ENCODE results near the gene RAF1. TPM values are rescaled to one million over a fixed set of nuclear protein-coding genes. Genes with fewer than 3 reads are reported as not detected.

The RAF1 gene
- total RNA-seq, 1 experiment from 2014 or later: 130 TPM

DNA sequence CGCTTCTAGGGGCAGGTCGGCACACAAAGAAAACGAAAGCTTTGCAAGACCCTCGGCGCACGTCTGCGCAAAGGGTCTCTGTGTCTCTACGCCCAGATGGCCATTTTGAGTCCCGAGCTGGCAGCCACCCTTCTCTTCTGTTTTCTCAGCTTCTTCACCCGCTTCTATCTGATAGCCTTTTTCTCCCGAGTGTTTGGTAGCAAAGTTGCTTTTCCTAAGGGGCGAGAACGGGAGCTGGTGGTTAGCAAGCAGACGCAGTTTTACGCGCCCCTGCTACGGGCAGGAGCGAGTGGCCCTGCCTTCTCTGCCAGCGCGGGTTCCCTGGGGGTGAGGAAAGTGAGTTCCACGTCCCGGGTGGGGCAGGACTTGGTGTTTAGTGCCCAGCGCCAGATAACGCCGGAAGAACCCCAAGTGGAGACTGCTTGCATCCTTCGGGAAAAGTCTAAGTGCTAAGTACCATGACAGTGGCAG, 110.0 kb downstream of the RAF1 start:
- H3K4me3 ChIP-seq (ENCODE audit: low read depth, low read length, poor library complexity, severe bottlenecking): peak overlapping the region; percentile 47
- peak overlapping the region; percentile 87 for H3K27ac ChIP-seq (ENCODE audit: low read depth, low read length, poor library complexity, severe bottlenecking)
- no peaks in the 10 kb centered on the region for H3K27me3 ChIP-seq (replicated peaks; ENCODE audit: insufficient read depth, low read depth, low read length, poor library complexity)
- BruUV-seq (replicated peaks): no TSS peak
- TF ChIP-seq EZH2 (IDR thresholded peaks at IDR 0.05; ENCODE audit: borderline replicate concordance, low read depth, low read length, poor library complexity, severe bottlenecking) (no peak), CTCF (conservative IDR thresholded peaks at IDR 0.05; ENCODE audit: low read depth, low read length) (no peak)
- H3K9me3 ChIP-seq (ENCODE audit: low read depth, low read length, poor library complexity, severe bottlenecking): no peaks in the 10 kb centered on the region
- POLR2A ChIA-PET (ENCODE audit: low non-redundant PET): interaction anchor here (0.6 kb wide), 1 partner anchor 43 kb away, joined by 6 read pairs; no protein-coding TSS in a partner anchor
- no peaks in the 10 kb centered on the region for H3K36me3 ChIP-seq (ENCODE audit: insufficient read depth, low read length, poor library complexity, severe bottlenecking)
- CTCF ChIA-PET: no interaction called here
- DNase-seq (ENCODE audit: low spot score): peak; percentile 82
- H3K4me1 ChIP-seq (ENCODE audit: insufficient read depth, low read length, poor library complexity, severe bottlenecking): peaks cover 10% of the 10 kb centered on the region
- intact Hi-C loops (cut with micrococcal nuclease; ENCODE audit: unreplicated experiment): no loop called here

DNA sequence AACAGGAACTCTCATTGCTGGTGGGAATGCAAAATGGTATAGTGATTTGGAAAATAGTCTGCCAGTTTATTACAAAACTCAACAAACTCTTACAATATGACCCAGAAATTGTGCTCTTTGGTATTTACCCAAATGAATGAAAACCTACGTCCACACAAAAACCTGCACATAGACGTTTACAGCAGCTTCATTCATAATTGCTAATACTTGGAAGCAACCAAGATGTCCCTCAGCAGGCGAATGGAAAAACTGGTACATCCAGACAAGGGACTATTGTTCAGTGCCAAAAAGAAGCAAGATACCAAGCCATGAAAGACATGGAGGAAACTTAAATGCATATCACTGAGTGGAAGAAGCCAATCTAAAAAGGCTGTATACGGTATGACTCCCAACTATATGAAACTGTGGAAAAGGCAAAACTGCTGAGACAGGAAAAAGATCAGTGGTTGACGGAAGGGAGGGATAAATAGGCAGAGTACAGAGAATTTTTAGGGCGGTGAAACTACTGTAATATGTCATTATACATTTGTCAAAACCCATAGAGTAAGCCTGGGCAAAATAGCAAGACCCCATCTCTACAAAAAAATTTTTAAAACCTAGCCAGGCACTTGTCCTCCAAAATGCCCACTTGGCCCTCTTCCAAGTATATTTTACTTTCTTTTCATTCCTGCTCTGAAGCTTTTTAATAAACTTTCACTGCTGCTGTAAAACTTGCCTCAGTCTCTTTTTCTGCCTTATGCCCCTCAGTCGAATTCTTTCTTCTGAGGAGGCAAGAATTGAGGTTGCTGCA, 113.8 kb downstream of the RAF1 start:
- Histone ChIP-seq H3K27me3 (replicated peaks; ENCODE audit: insufficient read depth, low read depth, low read length, poor library complexity) (no peaks in the 10 kb centered on the region), H3K9me3 (ENCODE audit: low read depth, low read length, poor library complexity, severe bottlenecking) (no peaks in the 10 kb centered on the region), H3K36me3 (ENCODE audit: insufficient read depth, low read length, poor library complexity, severe bottlenecking) (no peaks in the 10 kb centered on the region), H3K4me1 (ENCODE audit: insufficient read depth, low read length, poor library complexity, severe bottlenecking) (no peaks in the 10 kb centered on the region), H3K4me3 (ENCODE audit: low read depth, low read length, poor library complexity, severe bottlenecking) (no peak overlapping the region), H3K27ac (ENCODE audit: low read depth, low read length, poor library complexity, severe bottlenecking) (no peak overlapping the region)
- POLR2A ChIA-PET (ENCODE audit: low non-redundant PET): no interaction called here
- intact Hi-C loops (cut with micrococcal nuclease; ENCODE audit: unreplicated experiment): no loop called here
- DNase-seq (ENCODE audit: low spot score): no peak
- no TSS peak for BruUV-seq (replicated peaks)
- CTCF ChIA-PET: no interaction called here
- no peak for TF ChIP-seq EZH2 (IDR thresholded peaks at IDR 0.05; ENCODE audit: borderline replicate concordance, low read depth, low read length, poor library complexity, severe bottlenecking)
- TF ChIP-seq CTCF (conservative IDR thresholded peaks at IDR 0.05; ENCODE audit: low read depth, low read length): no peak

- no TSS peak for BruUV-seq (replicated peaks)
- POLR2A ChIA-PET (ENCODE audit: low non-redundant PET): no interaction called here
- H3K9me3 ChIP-seq (ENCODE audit: low read depth, low read length, poor library complexity, severe bottlenecking): no peaks in the 10 kb centered on the region
- no peaks in the 10 kb centered on the region for H3K36me3 ChIP-seq (ENCODE audit: insufficient read depth, low read length, poor library complexity, severe bottlenecking)
- TF ChIP-seq EZH2 (IDR thresholded peaks at IDR 0.05; ENCODE audit: borderline replicate concordance, low read depth, low read length, poor library complexity, severe bottlenecking) (no peak), CTCF (conservative IDR thresholded peaks at IDR 0.05; ENCODE audit: low read depth, low read length) (no peak)
- no peaks in the 10 kb centered on the region for H3K4me1 ChIP-seq (ENCODE audit: insufficient read depth, low read length, poor library complexity, severe bottlenecking)
- intact Hi-C loops (cut with micrococcal nuclease; ENCODE audit: unreplicated experiment): no loop called here
- no peak within 1 kb of the TSS for H3K4me3 ChIP-seq (ENCODE audit: low read depth, low read length, poor library complexity, severe bottlenecking)
- CTCF ChIA-PET: no interaction called here
- H3K27ac ChIP-seq (ENCODE audit: low read depth, low read length, poor library complexity, severe bottlenecking): no peak within 1 kb of the TSS
- no peak for DNase-seq (ENCODE audit: low spot score)
- H3K27me3 ChIP-seq (replicated peaks; ENCODE audit: insufficient read depth, low read depth, low read length, poor library complexity): no peaks in the 10 kb centered on the region
Measured at GRCh38 chr3:12545473-12545791, 118.5 kb downstream of the RAF1 start, which contains the start of gene MKRN2OS. TSS of gene MKRN2OS (minus strand) at chr3:12545499. CDS start at chr3:12545464, 35 bp downstream.

Measured in A673 (cell line).